Chondrocyte (in vitro differentiated cells): ENCODE data around the gene FAM216B. TPM values are rescaled to one million over a fixed set of nuclear protein-coding genes. Genes with fewer than 3 reads are reported as not detected.
"Not testable (repeated sequence)": the region's sequence is repeated elsewhere in the genome, so short reads cannot be mapped to it uniquely, and the experiment has no call there.

Experiments
- DNase-seq: peaks from one replicate; pipeline ENCODE4 v3.0.0; 2021; ENCODE audit warnings: mixed read lengths, low spot score
- H3K27ac Mint-ChIP-seq: one replicate; pipeline ENCODE4 v1.8.0; 2021; ENCODE audit warnings: mild to moderate bottlenecking, moderate library complexity, mixed read lengths; ENCODE audit not compliant: unreplicated experiment
- H3K27me3 Mint-ChIP-seq: 2 replicates; pipeline ENCODE4 v1.8.0; 2021; ENCODE audit warnings: low read depth, mixed read lengths
- H3K36me3 Mint-ChIP-seq: 2 replicates; pipeline ENCODE4 v1.8.0; 2021; ENCODE audit warnings: low read depth, mixed read lengths
- H3K4me1 Mint-ChIP-seq: 2 replicates; pipeline ENCODE4 v1.8.0; 2021; ENCODE audit warnings: low read depth, mild to moderate bottlenecking, mixed read lengths
- H3K4me3 Mint-ChIP-seq: one replicate; pipeline ENCODE4 v1.8.0; 2021; ENCODE audit warnings: mild to moderate bottlenecking, moderate library complexity, mixed read lengths; ENCODE audit not compliant: unreplicated experiment
- H3K9me3 Mint-ChIP-seq: 2 replicates; pipeline ENCODE4 v1.8.0; 2021; ENCODE audit warnings: low read depth, mixed read lengths
- total RNA-seq: library from RNA; stranded (reverse); gene quantifications from 3 replicates; pipeline ENCODE4 v1.2.1, GENCODE V29; 2021
- TF ChIP-seq, protein P1 (sequence below): fragments of 200-600 bp; sonication (generic); IDR thresholded peaks from 2 replicates; pipeline ENCODE4 v1.5.0; 2021; ENCODE audit warnings: antibody characterized with exemption, mild to moderate bottlenecking, moderate library complexity

Gene FAM216B
- total RNA-seq, 1 donor from 2014 or later, result not detected

DNA sequence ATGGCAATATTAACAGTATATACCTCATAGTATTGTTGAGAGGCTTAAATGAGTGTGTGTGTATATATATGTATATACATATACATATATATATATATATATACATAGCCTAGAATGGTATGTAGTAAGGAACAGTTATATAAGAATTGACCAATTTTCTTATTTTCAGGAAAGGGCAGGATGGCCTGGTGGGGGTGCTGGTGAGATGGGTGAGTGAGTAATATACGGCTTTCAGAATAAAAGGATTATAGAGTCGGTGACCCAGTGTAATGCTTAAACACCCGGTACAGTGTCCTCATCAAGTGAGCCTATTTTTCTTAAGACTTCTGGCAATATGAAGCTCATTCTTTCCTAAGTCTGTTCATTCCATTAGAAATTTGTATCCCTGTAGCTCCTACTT is 11.7 kb upstream of the FAM216B start:
- no peak for DNase-seq
- no peak overlapping the region for H3K4me3 Mint-ChIP-seq
- H3K27ac Mint-ChIP-seq, result no peak overlapping the region
- H3K27me3 Mint-ChIP-seq, result no peaks in the 10 kb centered on the region
- peaks cover 27% of the 10 kb centered on the region for H3K9me3 Mint-ChIP-seq
- TF ChIP-seq, protein P1, sequence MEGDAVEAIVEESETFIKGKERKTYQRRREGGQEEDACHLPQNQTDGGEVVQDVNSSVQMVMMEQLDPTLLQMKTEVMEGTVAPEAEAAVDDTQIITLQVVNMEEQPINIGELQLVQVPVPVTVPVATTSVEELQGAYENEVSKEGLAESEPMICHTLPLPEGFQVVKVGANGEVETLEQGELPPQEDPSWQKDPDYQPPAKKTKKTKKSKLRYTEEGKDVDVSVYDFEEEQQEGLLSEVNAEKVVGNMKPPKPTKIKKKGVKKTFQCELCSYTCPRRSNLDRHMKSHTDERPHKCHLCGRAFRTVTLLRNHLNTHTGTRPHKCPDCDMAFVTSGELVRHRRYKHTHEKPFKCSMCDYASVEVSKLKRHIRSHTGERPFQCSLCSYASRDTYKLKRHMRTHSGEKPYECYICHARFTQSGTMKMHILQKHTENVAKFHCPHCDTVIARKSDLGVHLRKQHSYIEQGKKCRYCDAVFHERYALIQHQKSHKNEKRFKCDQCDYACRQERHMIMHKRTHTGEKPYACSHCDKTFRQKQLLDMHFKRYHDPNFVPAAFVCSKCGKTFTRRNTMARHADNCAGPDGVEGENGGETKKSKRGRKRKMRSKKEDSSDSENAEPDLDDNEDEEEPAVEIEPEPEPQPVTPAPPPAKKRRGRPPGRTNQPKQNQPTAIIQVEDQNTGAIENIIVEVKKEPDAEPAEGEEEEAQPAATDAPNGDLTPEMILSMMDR, result peak; percentile 32
- H3K4me1 Mint-ChIP-seq, result no peaks in the 10 kb centered on the region
- H3K36me3 Mint-ChIP-seq, result peaks cover 14% of the 10 kb centered on the region

DNA sequence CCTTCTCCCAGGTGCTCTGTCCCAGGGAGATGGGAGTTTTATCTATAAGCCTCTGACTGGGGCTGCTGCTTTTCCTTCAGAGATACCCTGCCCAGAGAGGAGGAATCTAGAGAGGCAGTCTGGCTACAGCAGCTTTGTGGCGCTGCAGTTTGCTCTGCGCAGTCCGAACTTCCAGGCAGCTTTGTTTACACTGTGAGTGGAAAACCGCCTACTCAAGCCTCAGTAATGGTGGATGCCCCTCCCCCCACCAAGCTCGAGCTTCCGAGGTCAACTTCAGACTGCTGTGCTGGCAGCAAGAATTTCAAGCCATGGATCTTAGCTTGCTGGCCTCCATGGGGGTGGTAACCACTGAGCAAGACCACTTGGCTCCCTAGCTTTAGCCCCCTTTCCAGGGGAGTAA is 4.8 kb upstream of the FAM216B start:
- Mint-ChIP-seq H3K36me3 (peaks cover 12% of the 10 kb centered on the region), H3K9me3 (peaks cover 38% of the 10 kb centered on the region)
- not testable (repeated sequence) for DNase-seq, H3K27ac Mint-ChIP-seq, H3K27me3 Mint-ChIP-seq, H3K4me1 Mint-ChIP-seq, H3K4me3 Mint-ChIP-seq

DNA sequence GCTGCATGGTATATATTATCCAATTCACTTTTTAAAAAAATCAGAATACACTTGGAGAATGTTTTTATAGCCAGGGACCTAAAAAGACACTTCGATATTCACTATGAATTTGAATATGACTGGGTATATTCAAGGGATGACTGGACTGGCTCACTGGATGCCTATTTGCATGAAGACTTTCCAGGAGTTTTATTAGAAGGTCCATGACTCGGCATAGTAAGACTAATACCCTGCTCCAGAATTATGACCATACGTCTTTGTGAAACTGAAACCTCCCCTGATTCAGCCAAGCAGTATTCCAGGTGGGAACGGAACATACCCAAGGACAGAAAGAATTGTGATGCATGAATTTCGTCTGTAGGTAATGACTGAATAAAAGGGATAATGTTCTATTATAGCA is 3.9 kb upstream of the FAM216B start:
- TF ChIP-seq, protein P1, result no peak
- Mint-ChIP-seq H3K27ac (no peak overlapping the region), H3K9me3 (peaks cover 31% of the 10 kb centered on the region), H3K27me3 (peaks cover 2% of the 10 kb centered on the region), H3K36me3 (peaks cover 12% of the 10 kb centered on the region), H3K4me3 (no peak overlapping the region), H3K4me1 (peaks cover 7% of the 10 kb centered on the region)
- DNase-seq, result no peak

DNA sequence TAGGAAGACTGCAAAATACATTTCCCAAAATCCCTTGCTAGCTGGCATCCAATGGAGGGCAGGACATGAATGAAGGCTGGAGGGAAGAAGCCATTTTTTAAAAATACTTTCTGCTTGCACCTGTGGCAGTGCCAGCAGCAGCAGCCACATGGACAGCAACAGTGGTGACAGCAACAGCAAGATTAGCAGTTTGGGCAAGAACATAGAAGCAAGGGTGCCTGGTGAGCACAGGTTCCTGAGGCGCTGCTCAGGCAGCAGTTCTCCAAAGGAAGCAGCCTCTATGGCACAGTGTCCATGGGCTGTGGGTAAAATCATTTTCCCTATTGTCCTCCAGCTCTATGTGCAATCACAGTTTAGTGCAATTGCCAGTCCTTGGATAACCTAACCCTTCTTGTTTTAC is 1.3 kb upstream of the FAM216B start:
- H3K4me1 Mint-ChIP-seq, result peaks cover 7% of the 10 kb centered on the region
- no peak overlapping the region for H3K4me3 Mint-ChIP-seq
- TF ChIP-seq, protein P1, result no peak
- H3K9me3 Mint-ChIP-seq, result peaks cover 11% of the 10 kb centered on the region
- DNase-seq, result no peak
- peak overlapping the region; percentile 25 for H3K27ac Mint-ChIP-seq
- no peaks in the 10 kb centered on the region for H3K36me3 Mint-ChIP-seq
- H3K27me3 Mint-ChIP-seq, result peaks cover 2% of the 10 kb centered on the region

DNA sequence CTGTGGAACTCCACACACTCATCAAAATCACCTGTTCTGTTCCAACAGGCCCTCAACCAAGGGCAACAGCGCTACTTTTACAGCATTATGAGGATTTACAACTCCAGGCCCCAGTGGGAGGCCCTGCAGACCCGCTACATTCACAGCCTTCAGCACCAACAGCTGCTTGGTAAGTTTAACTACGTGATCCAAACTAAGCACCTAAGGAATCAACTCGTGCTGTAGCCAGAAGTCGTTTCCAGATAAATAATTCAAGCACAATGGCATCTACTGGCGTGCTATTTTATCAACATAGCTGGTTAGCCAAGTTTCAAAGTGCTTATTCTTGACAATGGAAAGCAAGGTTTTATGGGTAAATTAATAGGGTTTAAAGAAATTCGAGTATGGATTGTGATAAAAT is 5.3 kb downstream of the FAM216B start:
- Mint-ChIP-seq H3K27ac (no peak overlapping the region), H3K9me3 (peaks cover 12% of the 10 kb centered on the region), H3K4me1 (peaks cover 8% of the 10 kb centered on the region), H3K36me3 (peaks cover 2% of the 10 kb centered on the region), H3K27me3 (no peaks in the 10 kb centered on the region), H3K4me3 (no peak overlapping the region)
- TF ChIP-seq, protein P1, result no peak
- DNase-seq, result no peak

DNA sequence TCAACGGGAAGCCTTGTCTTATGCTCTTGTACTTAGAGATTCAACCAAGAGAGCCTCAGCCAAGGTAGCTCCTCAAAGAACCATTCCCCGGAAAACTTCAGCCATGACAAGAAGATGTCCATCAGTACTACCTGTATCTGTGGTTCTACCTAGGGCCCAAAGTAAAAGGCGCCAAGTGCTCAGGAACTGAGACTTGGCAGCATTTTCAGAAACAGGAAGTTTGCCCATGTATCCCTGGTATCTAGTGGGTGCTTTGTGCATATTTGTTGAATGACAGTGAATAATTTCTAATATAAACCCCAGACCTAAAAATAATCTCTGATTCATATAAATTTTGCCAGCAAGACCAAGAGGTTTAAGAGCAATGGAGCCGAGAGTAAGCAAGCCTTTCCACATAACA is 7.2 kb downstream of the FAM216B start:
- Mint-ChIP-seq H3K4me1 (peaks cover 8% of the 10 kb centered on the region), H3K27me3 (no peaks in the 10 kb centered on the region), H3K9me3 (peaks cover 14% of the 10 kb centered on the region), H3K4me3 (no peak overlapping the region), H3K27ac (no peak overlapping the region), H3K36me3 (peaks cover 2% of the 10 kb centered on the region)
- DNase-seq, result no peak
- TF ChIP-seq, protein P1, result no peak
